H1 (cell line): ENCODE data around the gene CYRIA. TPM values are rescaled to one million over a fixed set of nuclear protein-coding genes. Genes with fewer than 3 reads are reported as not detected.

Source experiments
- CHD1 ChIP-seq: IDR thresholded peaks from 2 replicates; pipeline ENCODE4 v1.6.1; 2012; ENCODE audit warnings: low read depth, low read length, improper control_type of control experiment
- KDM4A ChIP-seq: IDR thresholded peaks from one replicate; pipeline ENCODE4 v1.7.1; 2012; ENCODE audit warnings: low read depth, mild to moderate bottlenecking, moderate library complexity, low read length, inconsistent platforms; ENCODE audit not compliant: severe bottlenecking
- RAD21 ChIP-seq, 2 experiments: IDR thresholded peaks in 1 of 2; conservative IDR thresholded peaks in 1 of 2; 2 replicates each; pipeline ENCODE4 v1.6.1; 2011; ENCODE audit warnings: low read depth in 2 of 2, low read length in 2 of 2, improper control_type of control experiment in 1 of 2, inconsistent platforms in 1 of 2, mild to moderate bottlenecking in 1 of 2, moderate library complexity in 1 of 2
- TCF12 ChIP-seq: IDR thresholded peaks from 2 replicates; pipeline ENCODE4 v1.6.1; 2011; ENCODE audit warnings: low read depth, mild to moderate bottlenecking, low read length
- polyA plus RNA-seq, 7 experiments: library from polyadenylated mRNA; depleted of rRNA in 3 of 7; stranded (reverse) in 5 of 7; unstranded in 2 of 7; fragments of >200 nt in 5 of 7; fragments of 200-250 nt in 2 of 7; gene quantifications; 1 replicate in 5 of 7; 2 replicates in 1 of 7; 4 replicates in 1 of 7; pipeline versions ENCODE4 v1.2.1 to v1.2.3, GENCODE V29; 2011 to 2013; ENCODE audit warnings: missing spikeins in 2 of 7, mixed read lengths in 2 of 7
- total RNA-seq: library from RNA; stranded (reverse); fragmentation: NEBNext Ultra II Directional; extraction: Animal tissue kit (Norgen Biotek cat#: 25700); gene quantifications from 2 replicates; pipeline ENCODE4 v1.2.1, GENCODE V29; 2021

Gene CYRIA
- total and polyA plus RNA-seq, 2 of the 8 experiments (the other 6 are each of a cell fraction or from before 2014, with no cell fraction given): 1.5 to 9.8 TPM

GRCh38 chr2:16708173-16708572, 42.5 kb upstream of the CYRIA start (continued):
- TF ChIP-seq KDM4A (no peak), RAD21 (IDR thresholded peaks at IDR 0.05 in 1 of 2, conservative IDR thresholded peaks at IDR 0.05 in 1 of 2; ENCODE audit: low read depth in 2 of 2, low read length in 2 of 2) (no peak), CHD1 (no peak), TCF12 (no peak)
- TF ChIP-seq, all 59 proteins: peak for 0
